Right atrium auricular region (tissue), 2 donors: ENCODE measurements around the gene QARS1. TPM values are rescaled to one million over a fixed set of nuclear protein-coding genes. Genes with fewer than 3 reads are reported as not detected.

Source experiments
- DNase-seq: peaks from one replicate; pipeline ENCODE4 v3.0.0-alpha.2; 2019; ENCODE audit warnings: low spot score
- H3K27ac ChIP-seq, 2 donors: fragments of 200-600 bp; sonication (generic); 1 replicate in 1 of 2; 2 replicates in 1 of 2; pipeline ENCODE4 v1.5.1; 2016 to 2019
- H3K27me3 ChIP-seq, 2 donors: fragments of 200-600 bp; sonication (generic); one replicate each; pipeline versions ENCODE4 v1.5.1 to v1.6.0; 2017 to 2019
- H3K36me3 ChIP-seq: fragments of 200-600 bp; sonication (generic); one replicate; pipeline ENCODE4 v1.5.1; 2016
- H3K4me1 ChIP-seq, 2 donors: fragments of 200-600 bp; sonication (generic); one replicate each; pipeline versions ENCODE4 v1.5.1 to v1.6.0; 2017 to 2019
- H3K4me3 ChIP-seq, 2 donors: fragments of 200-600 bp; sonication (generic); 1 replicate in 1 of 2; 2 replicates in 1 of 2; pipeline ENCODE4 v1.5.1; 2017 to 2019; ENCODE audit warnings: mild to moderate bottlenecking in 1 of 2, moderate library complexity in 1 of 2
- H3K9me3 ChIP-seq, 2 donors: fragments of 200-600 bp; sonication (generic); one replicate each; pipeline ENCODE4 v1.5.1; 2019
- CTCF ChIP-seq, 2 donors: fragments of 200-600 bp; sonication (generic); IDR thresholded peaks; one replicate each; pipeline ENCODE4 v1.5.1; 2019; ENCODE audit warnings: antibody characterized with exemption in 2 of 2
- total RNA-seq, 2 donors: library from RNA; depleted of rRNA; stranded (reverse); fragments of >200 nt; gene quantifications; one replicate each; pipeline ENCODE4 v1.1.0, GENCODE V29; 2016

QARS1 gene
- total RNA-seq, 2 donors from 2014 or later, result 118 to 138 TPM

- no peak for DNase-seq
- H3K27ac ChIP-seq, result no peak overlapping the region
- no peaks in the 10 kb centered on the region for H3K27me3 ChIP-seq
- H3K4me3 ChIP-seq, result no peak overlapping the region
- peaks cover 0 to 19% of the 10 kb centered on the region in 2 donors for H3K4me1 ChIP-seq
- H3K9me3 ChIP-seq, result no peaks in the 10 kb centered on the region
- peaks cover 12% of the 10 kb centered on the region for H3K36me3 ChIP-seq
- no peak for TF ChIP-seq CTCF (IDR thresholded peaks at IDR 0.05)
Observed at GRCh38 chr3:49135499-49135898, 30.9 kb upstream of the QARS1 start.

GRCh38 chr3:49134471-49135265 lies 30.1 kb upstream of the QARS1 start:
- Histone ChIP-seq H3K27me3 (no peaks in the 10 kb centered on the region), H3K9me3 (no peaks in the 10 kb centered on the region), H3K27ac (peak overlapping the region; percentile 90 to 92), H3K4me3 (peak overlapping the region in 1 of 2 donors; percentile 67), H3K36me3 (peaks cover 20% of the 10 kb centered on the region), H3K4me1 (peaks cover 0 to 27% of the 10 kb centered on the region in 2 donors)
- no peak for DNase-seq
- TF ChIP-seq CTCF (IDR thresholded peaks at IDR 0.05), result no peak

- peak overlapping the region; percentile 67 to 78 for H3K4me3 ChIP-seq
- H3K9me3 ChIP-seq, result no peaks in the 10 kb centered on the region
- TF ChIP-seq CTCF (IDR thresholded peaks at IDR 0.05), result peak in 1 of 2 donors; percentile 6
- H3K36me3 ChIP-seq, result peaks cover 33% of the 10 kb centered on the region
- peak overlapping the region; percentile 90 to 92 for H3K27ac ChIP-seq
- H3K4me1 ChIP-seq, result peaks cover 0 to 31% of the 10 kb centered on the region in 2 donors
- H3K27me3 ChIP-seq, result no peaks in the 10 kb centered on the region
- DNase-seq, result peak; percentile 89
Observed at GRCh38 chr3:49133226-49133951, 28.8 kb upstream of the QARS1 start.

GRCh38 chr3:49132437-49133225 lies 28.1 kb upstream of the QARS1 start, which contains the start of gene LAMB2:
Gene LAMB2 (minus strand): TSS chr3:49133050. CDS start chr3:49132867, 183 bp downstream.
- H3K4me3 ChIP-seq, result peak within 1 kb of the TSS; percentile 67 to 78
- peaks cover 41% of the 10 kb centered on the region for H3K36me3 ChIP-seq
- peak within 1 kb of the TSS; percentile 90 to 92 for H3K27ac ChIP-seq
- TF ChIP-seq CTCF (IDR thresholded peaks at IDR 0.05), result peak; percentile 14 to 34
- H3K4me1 ChIP-seq, result peaks cover 0 to 31% of the 10 kb centered on the region in 2 donors
- no peaks in the 10 kb centered on the region for H3K27me3 ChIP-seq
- DNase-seq, result peak; percentile 81
- no peaks in the 10 kb centered on the region for H3K9me3 ChIP-seq

GRCh38 chr3:49132073-49132436 lies 27.5 kb upstream of the QARS1 start:
- H3K4me1 ChIP-seq, result peaks cover 0 to 31% of the 10 kb centered on the region in 2 donors
- no peak for DNase-seq

More at GRCh38 chr3:49132073-49132436, 27.5 kb upstream of the QARS1 start:
- peaks cover 44% of the 10 kb centered on the region for H3K36me3 ChIP-seq
- no peaks in the 10 kb centered on the region for H3K9me3 ChIP-seq
- peak overlapping the region; percentile 67 to 78 for H3K4me3 ChIP-seq
- no peak for TF ChIP-seq CTCF (IDR thresholded peaks at IDR 0.05)
- H3K27me3 ChIP-seq, result no peaks in the 10 kb centered on the region
- H3K27ac ChIP-seq, result peak overlapping the region; percentile 90 to 92
